CD4-positive, alpha-beta T cell (primary cell): ENCODE data around the gene SEMA5A. TPM values are rescaled to one million over a fixed set of nuclear protein-coding genes. Genes with fewer than 3 reads are reported as not detected.

ENCODE experiments used
- ATAC-seq: fragments of 200-7000 bp; cut with Tn5 transposase; one replicate; pipeline ENCODE4 v1.10.0; 2022; ENCODE audit warnings: mild to moderate bottlenecking; ENCODE audit not compliant: poor library complexity
- CTCF ChIA-PET: fragments of 350-600 bp; sonication (Branson Sonifier 250); formaldehyde crosslinking; loops from one replicate; lab custom pipeline; 2021; ENCODE audit warnings: antibody characterized with exemption, inconsistent platforms; lab: Charles Lee
- POLR2A ChIA-PET: fragments of 350-600 bp; sonication (Branson Sonifier 250); formaldehyde crosslinking; loops from one replicate; lab custom pipeline; 2021; ENCODE audit warnings: antibody characterized with exemption, inconsistent platforms; lab: Charles Lee
- DNase-seq, 14 experiments: peaks; one replicate each; pipeline ENCODE4 v3.0.0-alpha.2; 2013 to 2020; ENCODE audit warnings: mixed read lengths in 2 of 14
- H3K27ac ChIP-seq, 2 donors: one replicate each; pipeline versions ENCODE4 v1.5.1 to v1.7.0; 2013; ENCODE audit warnings: low read length in 2 of 2, low read depth in 1 of 2, mild to moderate bottlenecking in 1 of 2
- H3K27me3 ChIP-seq, 2 experiments: 1 replicate in 1 of 2; 2 replicates in 1 of 2; pipeline versions ENCODE4 v1.6.1 to v1.7.0; 2013; ENCODE audit warnings: low read length in 2 of 2, control low read depth in 1 of 2, mild to moderate bottlenecking in 1 of 2, moderate library complexity in 1 of 2; ENCODE audit not compliant: insufficient read depth in 2 of 2, control insufficient read depth in 1 of 2
- H3K36me3 ChIP-seq: one replicate; pipeline ENCODE4 v1.6.1; 2013; ENCODE audit warnings: low read length, control low read depth; ENCODE audit not compliant: insufficient read depth
- H3K4me1 ChIP-seq: one replicate; pipeline ENCODE4 v1.6.1; 2013; ENCODE audit warnings: low read length, control low read depth; ENCODE audit not compliant: insufficient read depth
- H3K4me3 ChIP-seq: one replicate; pipeline ENCODE4 v1.5.1; 2013; ENCODE audit warnings: mild to moderate bottlenecking, low read length, moderate library complexity
- H3K9me3 ChIP-seq, 2 experiments: 1 replicate in 1 of 2; 2 replicates in 1 of 2; pipeline versions ENCODE4 v1.6.1 to v1.7.0; 2013; ENCODE audit warnings: low read length in 2 of 2, mild to moderate bottlenecking in 2 of 2, control low read depth in 1 of 2, moderate library complexity in 1 of 2; ENCODE audit not compliant: control insufficient read depth in 1 of 2, insufficient read depth in 1 of 2
- H3K27ac Mint-ChIP-seq: one replicate; pipeline ENCODE4 v1.8.0; 2020; ENCODE audit warnings: mixed read lengths
- H3K27me3 Mint-ChIP-seq: one replicate; pipeline ENCODE4 v1.8.0; 2021; ENCODE audit warnings: mixed read lengths
- H3K36me3 Mint-ChIP-seq: one replicate; pipeline ENCODE4 v1.8.0; 2021; ENCODE audit warnings: low read depth, mixed read lengths
- H3K4me1 Mint-ChIP-seq: one replicate; pipeline ENCODE4 v1.8.0; 2021; ENCODE audit warnings: low read depth, mixed read lengths
- H3K4me3 Mint-ChIP-seq: one replicate; pipeline ENCODE4 v1.8.0; 2020; ENCODE audit warnings: mild to moderate bottlenecking, mixed read lengths
- H3K9me3 Mint-ChIP-seq: one replicate; pipeline ENCODE4 v1.8.0; 2020; ENCODE audit warnings: mixed read lengths
- CTCF ChIP-seq: fragments of 200-600 bp; IDR thresholded peaks from one replicate; pipeline ENCODE4 v1.8.0; 2022; ENCODE audit warnings: antibody characterized with exemption, mild to moderate bottlenecking
- intact Hi-C, 2 experiments: fragments of 100-400 bp; cut with DNase I in 1 of 2; cut with micrococcal nuclease in 1 of 2; formaldehyde crosslinking; loops; one replicate each; pipeline versions ENCODE4 v1.15.1 to v1.9.0; 2023 to 2025; cut with DNase I, micrococcal nuclease
- total RNA-seq, 174 experiments: library from RNA in 2 of 174; stranded (reverse) in 2 of 174; gene quantifications; one replicate each; pipeline ENCODE4 v1.2.3 and lab custom pipeline; 2021 to 2026

The SEMA5A gene
- total RNA-seq, 2 experiments from 2014 or later = 2.0 to 2.9 TPM

GRCh38 chr5:9192266-9192665, 353.6 kb downstream of the SEMA5A start:
- Mint-ChIP-seq H3K4me1 (no peaks in the 10 kb centered on the region), H3K4me3 (no peak overlapping the region), H3K36me3 (no peaks in the 10 kb centered on the region), H3K9me3 (no peaks in the 10 kb centered on the region), H3K27me3 (no peaks in the 10 kb centered on the region), H3K27ac (no peak overlapping the region)
- no peak for TF ChIP-seq CTCF
- Histone ChIP-seq H3K27ac (no peak overlapping the region), H3K36me3 (no peaks in the 10 kb centered on the region), H3K27me3 (no peaks in the 10 kb centered on the region), H3K4me1 (no peaks in the 10 kb centered on the region), H3K9me3 (peaks cover 0 to 15% of the 10 kb centered on the region in 2 experiments), H3K4me3 (no peak overlapping the region)
- intact Hi-C loops = no loop called here
- ATAC-seq (no peak), DNase-seq (no peak)
- CTCF ChIA-PET = no interaction called here
- POLR2A ChIA-PET = no interaction called here

GRCh38 chr5:9189681-9190080, 356.2 kb downstream of the SEMA5A start:
- no peaks in the 10 kb centered on the region for H3K4me1 Mint-ChIP-seq
- no peak overlapping the region for H3K4me3 Mint-ChIP-seq
- Histone ChIP-seq H3K4me1 (no peaks in the 10 kb centered on the region), H3K9me3 (peaks cover 0 to 9% of the 10 kb centered on the region in 2 experiments), H3K27ac (no peak overlapping the region), H3K36me3 (no peaks in the 10 kb centered on the region), H3K4me3 (no peak overlapping the region), H3K27me3 (no peaks in the 10 kb centered on the region)
- H3K36me3 Mint-ChIP-seq = no peaks in the 10 kb centered on the region
- CTCF ChIA-PET = no interaction called here
- intact Hi-C loops = no loop called here
- H3K27me3 Mint-ChIP-seq = no peaks in the 10 kb centered on the region
- DNase-seq = no peak
- H3K27ac Mint-ChIP-seq = no peak overlapping the region
- POLR2A ChIA-PET = no interaction called here
- no peak for TF ChIP-seq CTCF
- no peaks in the 10 kb centered on the region for H3K9me3 Mint-ChIP-seq
- ATAC-seq = no peak

GRCh38 chr5:9188956-9189355, 356.9 kb downstream of the SEMA5A start:
- Histone ChIP-seq H3K27me3 (no peaks in the 10 kb centered on the region), H3K4me1 (no peaks in the 10 kb centered on the region), H3K27ac (no peak overlapping the region), H3K36me3 (no peaks in the 10 kb centered on the region), H3K4me3 (no peak overlapping the region), H3K9me3 (peaks cover 0 to 9% of the 10 kb centered on the region in 2 experiments)
- DNase-seq (no peak), ATAC-seq (no peak)
- Mint-ChIP-seq H3K36me3 (no peaks in the 10 kb centered on the region), H3K9me3 (no peaks in the 10 kb centered on the region), H3K27ac (no peak overlapping the region), H3K4me1 (no peaks in the 10 kb centered on the region), H3K27me3 (no peaks in the 10 kb centered on the region), H3K4me3 (no peak overlapping the region)
- CTCF ChIA-PET = no interaction called here
- intact Hi-C loops = no loop called here
- POLR2A ChIA-PET = no interaction called here
- TF ChIP-seq CTCF = no peak
